H1 (cell line): ENCODE results near the gene MAP3K13. TPM values are rescaled to one million over a fixed set of nuclear protein-coding genes. Genes with fewer than 3 reads are reported as not detected.

Source experiments
- CTCF ChIA-PET: fragments of 300-600 bp; sonication (Branson Sonifier 250); formaldehyde crosslinking; loops from one replicate; lab custom pipeline; 2021; ENCODE audit not compliant: partially characterized antibody; lab: Charles Lee
- POLR2A ChIA-PET: fragments of 300-600 bp; sonication (Branson Sonifier 250); formaldehyde crosslinking; loops from one replicate; lab custom pipeline; 2021; ENCODE audit warnings: inconsistent platforms; ENCODE audit not compliant: partially characterized antibody; lab: Charles Lee
- DNase-seq, 2 experiments: peaks; one replicate each; pipeline versions ENCODE4 v3.0.0 to v3.0.0-alpha.2; 2010 to 2022; ENCODE audit warnings: low spot score in 2 of 2, low read depth in 1 of 2, mixed read lengths in 1 of 2
- FAIRE-seq: peaks from 2 replicates; lab custom pipeline; 2011; peaks lifted over from hg19 to GRCh38; lab: Jason Lieb, UNC
- H2AFZ ChIP-seq: 2 replicates; pipeline ENCODE4 v1.8.1; 2012; ENCODE audit warnings: low read length, inconsistent platforms
- H2AK5ac ChIP-seq: 2 replicates; pipeline ENCODE4 v1.6.1; 2013; ENCODE audit warnings: low read depth, low read length
- H2BK120ac ChIP-seq: replicated peaks from 2 replicates; pipeline ENCODE3; 2013; ENCODE audit warnings: low read depth, low read length, inconsistent platforms
- H2BK12ac ChIP-seq: 2 replicates; pipeline ENCODE4 v1.6.1; 2013; ENCODE audit warnings: low read depth, low read length
- H2BK15ac ChIP-seq: 2 replicates; pipeline ENCODE4 v1.6.1; 2013; ENCODE audit warnings: low read length
- H2BK20ac ChIP-seq: 2 replicates; pipeline ENCODE4 v1.6.1; 2013; ENCODE audit warnings: low read length
- H2BK5ac ChIP-seq: 2 replicates; pipeline ENCODE4 v1.6.1; 2013; ENCODE audit warnings: low read depth, low read length
- H3K14ac ChIP-seq: 2 replicates; pipeline ENCODE4 v1.6.1; 2013; ENCODE audit warnings: inconsistent platforms; ENCODE audit not compliant: insufficient read length
- H3K18ac ChIP-seq: 2 replicates; pipeline ENCODE4 v1.6.1; 2013; ENCODE audit warnings: low read length; ENCODE audit errors: extremely low read depth
- H3K23ac ChIP-seq: 2 replicates; pipeline ENCODE4 v1.6.1; 2013; ENCODE audit warnings: inconsistent platforms; ENCODE audit not compliant: insufficient read length
- H3K23me2 ChIP-seq: 2 replicates; pipeline ENCODE4 v1.6.1; 2013; ENCODE audit warnings: low read depth, low read length
- H3K27ac ChIP-seq: 2 replicates; pipeline ENCODE4 v1.6.1; 2011; ENCODE audit warnings: low read depth, low read length, inconsistent platforms
- H3K27me3 ChIP-seq, 4 experiments: replicated peaks in 1 of 4; 1 replicate in 1 of 4; 2 replicates in 3 of 4; pipeline versions ENCODE4 v1.6.1 to v1.8.1; 2011 to 2013; ENCODE audit warnings: low read length in 3 of 4, mild to moderate bottlenecking in 3 of 4, inconsistent platforms in 2 of 4, mixed read lengths in 2 of 4, moderate library complexity in 1 of 4; ENCODE audit not compliant: control insufficient read depth in 3 of 4, insufficient read depth in 3 of 4; ENCODE audit errors: extremely low read depth in 1 of 4
- H3K36me3 ChIP-seq, 4 experiments: 2 replicates each; pipeline versions ENCODE4 v1.6.1 to v1.8.1; 2011 to 2013; ENCODE audit warnings: mild to moderate bottlenecking in 4 of 4, low read length in 3 of 4, moderate library complexity in 2 of 4, control low read depth in 1 of 4, inconsistent platforms in 1 of 4; ENCODE audit not compliant: insufficient read depth in 4 of 4, control insufficient read depth in 2 of 4
- H3K4ac ChIP-seq: replicated peaks from 2 replicates; pipeline ENCODE3; 2013; ENCODE audit warnings: low read length, low read depth, mixed read lengths, inconsistent platforms; ENCODE audit not compliant: insufficient read length
- H3K4me1 ChIP-seq, 4 experiments: replicated peaks in 1 of 4; 1 replicate in 1 of 4; 2 replicates in 3 of 4; pipeline versions ENCODE4 v1.6.1 to v1.8.1; 2011 to 2013; ENCODE audit warnings: low read length in 3 of 4, inconsistent platforms in 2 of 4, mixed read lengths in 1 of 4; ENCODE audit not compliant: insufficient read depth in 4 of 4, control insufficient read depth in 3 of 4
- H3K4me2 ChIP-seq, 2 experiments: 2 replicates each; pipeline versions ENCODE4 v1.6.1 to v1.8.1; 2011 to 2013; ENCODE audit warnings: low read depth in 2 of 2, low read length in 2 of 2, control low read depth in 1 of 2, inconsistent platforms in 1 of 2, mild to moderate bottlenecking in 1 of 2; ENCODE audit not compliant: insufficient read depth in 1 of 2
- H3K4me3 ChIP-seq, 4 experiments: fragments of 200-600, 300-600 bp in 1 of 4; sonication (generic), shearing (Covaris generic), sonication (Bioruptor Twin) in 1 of 4; 2 replicates each; pipeline versions ENCODE4 v1.5.1 to v1.8.1; 2011 to 2016; ENCODE audit warnings: low read length in 4 of 4, low read depth in 3 of 4, control low read depth in 2 of 4, inconsistent platforms in 2 of 4, mild to moderate bottlenecking in 2 of 4, mixed read lengths in 1 of 4, moderate library complexity in 1 of 4; ENCODE audit not compliant: insufficient read depth in 2 of 4; ENCODE audit errors: extremely low read depth in 1 of 4
- H3K56ac ChIP-seq: replicated peaks from 2 replicates; pipeline ENCODE3; 2013; ENCODE audit warnings: low read depth, mild to moderate bottlenecking, mixed read lengths, low read length, inconsistent platforms; ENCODE audit not compliant: insufficient read length
- H3K79me1 ChIP-seq: 2 replicates; pipeline ENCODE4 v1.6.1; 2013; ENCODE audit warnings: low read depth, low read length, control low read depth
- H3K79me2 ChIP-seq, 2 experiments: 2 replicates each; pipeline versions ENCODE4 v1.6.1 to v1.8.1; 2012 to 2013; ENCODE audit warnings: low read length in 2 of 2, mild to moderate bottlenecking in 2 of 2, inconsistent platforms in 1 of 2; ENCODE audit not compliant: insufficient read depth in 2 of 2, control insufficient read depth in 1 of 2
- H3K9ac ChIP-seq, 4 experiments: replicated peaks in 1 of 4; 1 replicate in 1 of 4; 2 replicates in 3 of 4; pipeline versions ENCODE4 v1.6.1 to v1.8.1; 2011 to 2013; ENCODE audit warnings: low read depth in 3 of 4, low read length in 3 of 4, control low read depth in 2 of 4, mild to moderate bottlenecking in 2 of 4, moderate library complexity in 2 of 4, inconsistent platforms in 1 of 4; ENCODE audit errors: extremely low read depth in 1 of 4
- H3K9me3 ChIP-seq, 2 experiments: 2 replicates each; pipeline versions ENCODE4 v1.6.1 to v1.8.1; 2012 to 2013; ENCODE audit warnings: mild to moderate bottlenecking in 2 of 2, moderate library complexity in 2 of 2, control low read depth in 1 of 2, inconsistent platforms in 1 of 2, low read depth in 1 of 2, low read length in 1 of 2, mixed read lengths in 1 of 2; ENCODE audit not compliant: insufficient read depth in 2 of 2
- H4K20me1 ChIP-seq, 2 experiments: replicated peaks in 1 of 2; 2 replicates each; pipeline versions ENCODE3 to v1.8.1; 2011 to 2013; ENCODE audit warnings: inconsistent platforms in 2 of 2, low read length in 2 of 2, mild to moderate bottlenecking in 1 of 2; ENCODE audit not compliant: insufficient read depth in 2 of 2, control insufficient read depth in 1 of 2
- H4K5ac ChIP-seq: 2 replicates; pipeline ENCODE4 v1.6.1; 2013; ENCODE audit warnings: low read length, low read depth, mixed read lengths, inconsistent platforms; ENCODE audit not compliant: insufficient read length
- H4K8ac ChIP-seq: 2 replicates; pipeline ENCODE4 v1.8.0; 2013; ENCODE audit warnings: mild to moderate bottlenecking, moderate library complexity, low read length, inconsistent platforms; ENCODE audit not compliant: insufficient read depth; ENCODE audit errors: extremely low read depth
- H4K91ac ChIP-seq: replicated peaks from 2 replicates; pipeline ENCODE3; 2013; ENCODE audit warnings: low read length, mixed read lengths, inconsistent platforms; ENCODE audit not compliant: insufficient read length
- BACH1 ChIP-seq: IDR thresholded peaks from 2 replicates; pipeline ENCODE4 v1.6.1; 2012; ENCODE audit warnings: low read length, improper control_type of control experiment
- CBX8 ChIP-seq: fragments of 300-800, 300-1000 bp; sonication (generic); IDR thresholded peaks from 2 replicates; pipeline ENCODE4 v1.7.1; 2016; ENCODE audit warnings: low read depth, low read length, borderline replicate concordance
- CTBP2 ChIP-seq: IDR thresholded peaks from 2 replicates; pipeline ENCODE4 v1.7.0; 2011; ENCODE audit warnings: borderline replicate concordance, mild to moderate bottlenecking, moderate library complexity, mixed read lengths, low read length; ENCODE audit not compliant: insufficient read depth, insufficient read length
- FOSL1 ChIP-seq: IDR thresholded peaks from 2 replicates; pipeline ENCODE4 v1.6.1; 2011; ENCODE audit warnings: mild to moderate bottlenecking, low read depth, low read length, moderate library complexity; ENCODE audit not compliant: insufficient read depth
- KDM1A ChIP-seq: fragments of 200-600, 300-600 bp; sonication (generic); IDR thresholded peaks from 2 replicates; pipeline ENCODE4 v1.7.1; 2016; ENCODE audit warnings: mild to moderate bottlenecking, low read length, borderline replicate concordance
- NANOG ChIP-seq: IDR thresholded peaks from 2 replicates; pipeline ENCODE4 v1.6.1; 2011; ENCODE audit warnings: low read length, low read depth, mild to moderate bottlenecking, inconsistent platforms; ENCODE audit not compliant: insufficient read depth, poor library complexity, severe bottlenecking
- NRF1 ChIP-seq: IDR thresholded peaks from 2 replicates; pipeline ENCODE4 v1.6.1; 2011; ENCODE audit warnings: mild to moderate bottlenecking, low read depth, low read length, improper control_type of control experiment
- POLR2A ChIP-seq, 2 experiments: IDR thresholded peaks; 1 replicate in 1 of 2; 2 replicates in 1 of 2; pipeline ENCODE4 v1.6.1; 2011; ENCODE audit warnings: low read depth in 2 of 2, low read length in 2 of 2, mild to moderate bottlenecking in 2 of 2; ENCODE audit errors: control extremely low read depth in 1 of 2
- WGBS, 2 experiments: shearing (Covaris generic) in 1 of 2; methylation state at CpG; one replicate each; pipeline versions ENCODE4 v1.1.6 to v1.1.7; 2013 to 2015; ENCODE audit warnings: low lambda C conversion rate in 2 of 2, mixed read lengths in 2 of 2, inconsistent platforms in 1 of 2, low coverage in 1 of 2, missing lambda C conversion rate in 1 of 2; ENCODE audit not compliant: insufficient replicate concordance in 2 of 2, insufficient coverage in 1 of 2, insufficient read length in 1 of 2; ENCODE audit errors: extremely low coverage in 1 of 2, missing lambda C conversion rate in 1 of 2; 5-methylcytosine and 5-hydroxymethylcytosine counted together
- polyA plus RNA-seq, 7 experiments: library from polyadenylated mRNA; depleted of rRNA in 3 of 7; stranded (reverse) in 5 of 7; unstranded in 2 of 7; fragments of >200 nt in 5 of 7; fragments of 200-250 nt in 2 of 7; gene quantifications; 1 replicate in 5 of 7; 2 replicates in 1 of 7; 4 replicates in 1 of 7; pipeline versions ENCODE4 v1.2.1 to v1.2.3, GENCODE V29; 2011 to 2013; ENCODE audit warnings: missing spikeins in 2 of 7, mixed read lengths in 2 of 7
- total RNA-seq: library from RNA; stranded (reverse); fragmentation: NEBNext Ultra II Directional; extraction: Animal tissue kit (Norgen Biotek cat#: 25700); gene quantifications from 2 replicates; pipeline ENCODE4 v1.2.1, GENCODE V29; 2021

Gene MAP3K13
- total and polyA plus RNA-seq, 2 of the 8 experiments (the other 6 are each of a cell fraction or from before 2014, with no cell fraction given) = 6.8 to 17.9 TPM

DNA sequence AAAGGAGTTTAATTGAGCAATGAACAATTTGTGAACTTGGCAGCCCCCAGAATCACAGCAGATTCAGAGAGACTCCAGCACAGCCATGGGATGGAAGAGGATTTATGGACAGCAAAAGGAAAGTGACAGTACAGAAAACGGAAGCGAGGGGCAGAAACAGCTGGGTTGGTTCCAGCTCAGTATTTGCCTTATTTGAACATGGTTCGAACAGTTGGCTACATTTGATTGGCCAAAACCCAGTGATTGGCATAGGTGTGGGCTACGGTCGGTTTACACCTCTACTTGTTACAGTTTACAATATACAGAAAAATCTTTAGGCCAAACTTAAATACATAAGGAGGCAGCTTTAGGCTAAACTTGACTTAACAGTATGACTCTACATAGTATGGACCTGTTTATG lies 9.7 kb upstream of the MAP3K13 start:
- H3K9me3 ChIP-seq = no peaks in the 10 kb centered on the region
- no peak overlapping the region for H2AFZ ChIP-seq
- no peak overlapping the region for H3K4me3 ChIP-seq
- no peak overlapping the region for H3K4me2 ChIP-seq
- H3K4ac ChIP-seq = no peak overlapping the region
- H3K27me3 ChIP-seq = no peaks in the 10 kb centered on the region
- H3K36me3 ChIP-seq = no peaks in the 10 kb centered on the region
- H3K23ac ChIP-seq = no peak overlapping the region
- H2BK15ac ChIP-seq = no peak overlapping the region
- H3K79me1 ChIP-seq = no peaks in the 10 kb centered on the region
- no peaks in the 10 kb centered on the region for H3K79me2 ChIP-seq
- no peak overlapping the region for H2BK120ac ChIP-seq
- FAIRE-seq = no peak
- no peak for DNase-seq
- H3K9ac ChIP-seq = no peak overlapping the region
- H3K56ac ChIP-seq = no peak overlapping the region
- no peak overlapping the region for H4K5ac ChIP-seq
- no peaks in the 10 kb centered on the region for H3K23me2 ChIP-seq
- no peak overlapping the region for H3K18ac ChIP-seq
- no peak overlapping the region for H2AK5ac ChIP-seq
- ChIA-PET CTCF (interaction anchor here (0.7 to 2.7 kb wide), 13 partner anchors 9 to 324 kb away, joined by 3 to 12 read pairs (median 4); no protein-coding TSS in a partner anchor), POLR2A (no interaction called here)
- 76% methylated on average over 5 of the region's 5 CpGs; no CpG with 5 or more reads in 1 of the 2 experiments for whole genome bisulfite sequencing, 2 experiments
- H3K14ac ChIP-seq = no peak overlapping the region
- H2BK20ac ChIP-seq = no peak overlapping the region
- no peak overlapping the region for H3K27ac ChIP-seq
- H2BK5ac ChIP-seq = no peak overlapping the region
- no peak overlapping the region for H2BK12ac ChIP-seq
- H4K8ac ChIP-seq = no peak overlapping the region
- no peaks in the 10 kb centered on the region for H3K4me1 ChIP-seq
- no peak overlapping the region for H4K91ac ChIP-seq
- peaks cover 0 to 3% of the 10 kb centered on the region in 2 experiments for H4K20me1 ChIP-seq
- TF ChIP-seq BACH1 (no peak), POLR2A (IDR thresholded peaks at IDR 0.05; ENCODE audit: control extremely low read depth in 1 of 2, low read depth in 2 of 2, low read length in 2 of 2) (no peak), NANOG (no peak), CBX8 (no peak), NRF1 (no peak), CTBP2 (no peak), KDM1A (no peak), FOSL1 (no peak)
